Measurements from ENCODE around the gene USH1G. TPM values are rescaled to one million over a fixed set of nuclear protein-coding genes. Genes with fewer than 3 reads are reported as not detected.

USH1G gene
- polyA plus RNA-seq, 1 donor from 2014 or later, result not detected

DNA sequence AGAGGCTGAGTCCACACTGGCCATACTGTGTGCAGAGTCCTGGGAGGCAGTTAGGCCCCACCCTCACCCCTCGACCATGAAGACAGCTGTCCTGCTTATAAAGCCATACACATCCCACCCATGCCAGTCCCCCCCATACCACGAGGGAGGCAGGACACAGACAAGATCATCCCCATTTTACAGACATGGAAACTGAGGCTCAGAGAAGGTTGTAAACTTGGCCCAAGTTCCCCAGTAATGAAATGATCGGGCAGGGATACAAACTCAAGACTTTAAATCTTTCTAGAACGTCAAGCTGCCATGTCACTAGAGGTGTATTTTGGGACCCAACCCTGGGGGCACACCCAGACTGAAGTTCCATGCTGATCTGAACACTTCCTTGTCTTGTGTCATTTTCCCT is 33.0 kb upstream of the USH1G start:
- Histone ChIP-seq H4K20me1 (ENCODE audit: insufficient read depth) (no peaks in the 10 kb centered on the region), H3K36me3 (ENCODE audit: insufficient read depth, low read length) (no peaks in the 10 kb centered on the region), H3K27me3 (ENCODE audit: insufficient read depth, low read depth, low read length) (no peaks in the 10 kb centered on the region), H3K27ac (ENCODE audit: low read length) (no peak overlapping the region), H3K9me2 (ENCODE audit: insufficient read depth, low read length) (no peaks in the 10 kb centered on the region), H3K4me3 (ENCODE audit: low read length) (no peak overlapping the region), H3F3A (ENCODE audit: insufficient read depth, low read length, poor library complexity, severe bottlenecking) (no peaks in the 10 kb centered on the region), H3K9ac (ENCODE audit: low read length) (no peak overlapping the region), H3K4me2 (ENCODE audit: low read length) (no peak overlapping the region), H3K9me3 (ENCODE audit: low read length) (no peaks in the 10 kb centered on the region), H3K79me2 (replicated peaks; ENCODE audit: insufficient read depth, low read length) (no peaks in the 10 kb centered on the region), H2AFZ (ENCODE audit: low read depth, low read length) (no peak overlapping the region)
- no peak for TF ChIP-seq TAF1 (IDR thresholded peaks at IDR 0.05; ENCODE audit: low read depth)
- TF ChIP-seq POLR2AphosphoS5 (IDR thresholded peaks at IDR 0.05), result no peak
- no peak for TF ChIP-seq MXI1 (conservative IDR thresholded peaks at IDR 0.05; ENCODE audit: poor library complexity, severe bottlenecking)
- TF ChIP-seq, protein P1, sequence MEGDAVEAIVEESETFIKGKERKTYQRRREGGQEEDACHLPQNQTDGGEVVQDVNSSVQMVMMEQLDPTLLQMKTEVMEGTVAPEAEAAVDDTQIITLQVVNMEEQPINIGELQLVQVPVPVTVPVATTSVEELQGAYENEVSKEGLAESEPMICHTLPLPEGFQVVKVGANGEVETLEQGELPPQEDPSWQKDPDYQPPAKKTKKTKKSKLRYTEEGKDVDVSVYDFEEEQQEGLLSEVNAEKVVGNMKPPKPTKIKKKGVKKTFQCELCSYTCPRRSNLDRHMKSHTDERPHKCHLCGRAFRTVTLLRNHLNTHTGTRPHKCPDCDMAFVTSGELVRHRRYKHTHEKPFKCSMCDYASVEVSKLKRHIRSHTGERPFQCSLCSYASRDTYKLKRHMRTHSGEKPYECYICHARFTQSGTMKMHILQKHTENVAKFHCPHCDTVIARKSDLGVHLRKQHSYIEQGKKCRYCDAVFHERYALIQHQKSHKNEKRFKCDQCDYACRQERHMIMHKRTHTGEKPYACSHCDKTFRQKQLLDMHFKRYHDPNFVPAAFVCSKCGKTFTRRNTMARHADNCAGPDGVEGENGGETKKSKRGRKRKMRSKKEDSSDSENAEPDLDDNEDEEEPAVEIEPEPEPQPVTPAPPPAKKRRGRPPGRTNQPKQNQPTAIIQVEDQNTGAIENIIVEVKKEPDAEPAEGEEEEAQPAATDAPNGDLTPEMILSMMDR (IDR thresholded peaks at IDR 0.05; ENCODE audit: poor library complexity, severe bottlenecking), result no peak
- no peak for TF ChIP-seq SMC3 (conservative IDR thresholded peaks at IDR 0.05; ENCODE audit: poor library complexity)
- no peak for TF ChIP-seq RAD21 (conservative IDR thresholded peaks at IDR 0.05)

DNA sequence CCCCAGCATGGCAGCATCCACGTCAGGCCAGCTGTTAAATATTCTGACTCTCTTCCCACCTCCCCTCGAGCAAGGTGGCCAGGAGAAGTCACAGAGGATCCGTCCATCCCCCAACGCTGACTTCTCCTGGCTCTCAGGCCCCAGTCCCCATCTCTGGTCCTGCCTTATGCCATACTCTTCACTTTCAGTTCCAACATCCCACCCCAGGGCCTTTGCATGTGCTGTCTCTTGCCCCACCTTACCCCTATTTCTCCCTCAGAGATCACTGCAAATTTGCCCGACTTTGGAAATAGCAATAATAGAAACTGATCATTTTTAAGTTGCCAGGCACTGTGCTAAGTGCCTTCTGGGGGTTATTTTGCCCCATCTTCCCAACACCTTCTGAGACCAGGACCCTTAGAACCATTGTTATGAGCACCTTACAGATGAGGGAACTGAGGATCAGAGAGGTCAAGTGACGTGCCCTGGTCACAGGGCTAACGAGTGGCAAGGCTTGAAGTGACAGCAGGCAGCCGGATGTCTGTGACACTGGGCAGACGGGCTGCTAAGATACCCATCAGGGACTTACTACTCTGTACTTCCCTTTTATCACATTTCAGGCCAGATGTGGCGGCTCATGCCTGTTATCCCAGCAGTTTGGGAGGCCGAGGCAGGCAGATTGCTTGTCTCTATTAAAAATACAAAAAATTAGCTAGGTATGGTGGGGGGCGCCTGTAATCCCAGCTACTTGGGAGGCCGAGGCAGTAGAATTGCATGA is 31.8 kb upstream of the USH1G start:
- H3K36me3 ChIP-seq (ENCODE audit: insufficient read depth, low read length), result no peaks in the 10 kb centered on the region

More for the DNA sequence above, 31.8 kb upstream of the USH1G start:
- H4K20me1 ChIP-seq (ENCODE audit: insufficient read depth), result no peaks in the 10 kb centered on the region
- H2AFZ ChIP-seq (ENCODE audit: low read depth, low read length), result no peak overlapping the region
- no peak overlapping the region for H3K9ac ChIP-seq (ENCODE audit: low read length)
- no peak overlapping the region for H3K4me3 ChIP-seq (ENCODE audit: low read length)
- TF ChIP-seq REST (IDR thresholded peaks at IDR 0.05; ENCODE audit: borderline replicate concordance) (no peak), EZH2 (IDR thresholded peaks at IDR 0.05; ENCODE audit: borderline replicate concordance, insufficient read depth, low read length, poor library complexity, severe bottlenecking) (no peak), MXI1 (conservative IDR thresholded peaks at IDR 0.05; ENCODE audit: poor library complexity, severe bottlenecking) (no peak), EP300 (conservative IDR thresholded peaks at IDR 0.05; ENCODE audit: poor library complexity, severe bottlenecking) (no peak), RAD21 (conservative IDR thresholded peaks at IDR 0.05) (no peak), TAF1 (IDR thresholded peaks at IDR 0.05; ENCODE audit: low read depth) (no peak), POLR2AphosphoS5 (IDR thresholded peaks at IDR 0.05) (no peak), SMC3 (conservative IDR thresholded peaks at IDR 0.05; ENCODE audit: poor library complexity) (no peak)
- TF ChIP-seq, protein P1 (IDR thresholded peaks at IDR 0.05; ENCODE audit: poor library complexity, severe bottlenecking), result no peak
- no peaks in the 10 kb centered on the region for H3K27me3 ChIP-seq (ENCODE audit: insufficient read depth, low read depth, low read length)
- H3F3A ChIP-seq (ENCODE audit: insufficient read depth, low read length, poor library complexity, severe bottlenecking), result no peaks in the 10 kb centered on the region
- H3K9me3 ChIP-seq (ENCODE audit: low read length), result no peaks in the 10 kb centered on the region
- H3K9me2 ChIP-seq (ENCODE audit: insufficient read depth, low read length), result no peaks in the 10 kb centered on the region
- no peaks in the 10 kb centered on the region for H3K79me2 ChIP-seq (replicated peaks; ENCODE audit: insufficient read depth, low read length)
- no peak overlapping the region for H3K4me2 ChIP-seq (ENCODE audit: low read length)
- H3K27ac ChIP-seq (ENCODE audit: low read length), result no peak overlapping the region

Measured in neural cell (in vitro differentiated cells).